Epithelial cell of prostate (primary cell): ENCODE data around the gene DGCR8.
"Not testable (repeated sequence)": the region's sequence is repeated elsewhere in the genome, so short reads cannot be mapped to it uniquely, and the experiment has no call there.

Experiments used
- DNase-seq: peaks from one replicate; pipeline ENCODE4 v3.0.0-alpha.2; 2011; ENCODE audit warnings: low read depth, low spot score
- H3K27ac ChIP-seq: fragments of 450-650 bp; 2 replicates; pipeline ENCODE4 v1.5.1; 2017; ENCODE audit warnings: mild to moderate bottlenecking

Gene DGCR8

GRCh38 chr22:20147237-20147988 is 67.4 kb downstream of the DGCR8 start:
- no peak for DNase-seq
- no peak overlapping the region for H3K27ac ChIP-seq

GRCh38 chr22:20148414-20148813 is 68.4 kb downstream of the DGCR8 start:
- H3K27ac ChIP-seq = no peak overlapping the region
- no peak for DNase-seq

- H3K27ac ChIP-seq = no peak overlapping the region
- DNase-seq = no peak
These were observed 69.5 kb downstream of the DGCR8 start for GRCh38 chr22:20149257-20150250.

GRCh38 chr22:20150381-20151275 is 70.6 kb downstream of the DGCR8 start, which contains the start of gene CCDC188:
Gene CCDC188, minus strand, starts transcription at chr22:20151055. Its CDS starts 69 bp downstream, at chr22:20150986.
- H3K27ac ChIP-seq = no peak within 1 kb of the TSS
- DNase-seq = no peak

GRCh38 chr22:20151276-20151588 is 71.2 kb downstream of the DGCR8 start:
- no peak overlapping the region for H3K27ac ChIP-seq
- no peak for DNase-seq

GRCh38 chr22:20152464-20152890 is 72.4 kb downstream of the DGCR8 start:
- H3K27ac ChIP-seq = no peak overlapping the region
- DNase-seq = no peak

GRCh38 chr22:20153945-20154344 is 73.9 kb downstream of the DGCR8 start:
- DNase-seq = no peak
- no peak overlapping the region for H3K27ac ChIP-seq

- DNase-seq = no peak
- no peak overlapping the region for H3K27ac ChIP-seq
These were observed 74.7 kb downstream of the DGCR8 start for GRCh38 chr22:20154602-20155187.

GRCh38 chr22:20155330-20156041 is 75.4 kb downstream of the DGCR8 start:
- H3K27ac ChIP-seq = no peak overlapping the region
- no peak for DNase-seq

GRCh38 chr22:20156042-20156389 is 76.0 kb downstream of the DGCR8 start:
- H3K27ac ChIP-seq = no peak overlapping the region
- DNase-seq = no peak

GRCh38 chr22:20156611-20157429 is 76.8 kb downstream of the DGCR8 start:
- DNase-seq = peak; percentile 3
- no peak overlapping the region for H3K27ac ChIP-seq

GRCh38 chr22:20157430-20158183 is 77.6 kb downstream of the DGCR8 start:
- DNase-seq = no peak
- no peak overlapping the region for H3K27ac ChIP-seq

GRCh38 chr22:20158391-20159036 is 78.5 kb downstream of the DGCR8 start:
- no peak for DNase-seq
- H3K27ac ChIP-seq = no peak overlapping the region

GRCh38 chr22:20159076-20159475 is 79.0 kb downstream of the DGCR8 start:
- H3K27ac ChIP-seq = no peak overlapping the region
- no peak for DNase-seq

GRCh38 chr22:20159531-20159930 is 79.5 kb downstream of the DGCR8 start:
- H3K27ac ChIP-seq = not testable (repeated sequence)

GRCh38 chr22:20160041-20160440 is 80.0 kb downstream of the DGCR8 start:
- no peak for DNase-seq
- H3K27ac ChIP-seq = no peak overlapping the region

More at GRCh38 chr22:20159531-20159930, 79.5 kb downstream of the DGCR8 start:
- DNase-seq = not testable (repeated sequence)
